Karpas-422 (cell line): ENCODE data around the gene PSMA7. TPM values are rescaled to one million over a fixed set of nuclear protein-coding genes. Genes with fewer than 3 reads are reported as not detected.
A peak's percentile ranks its signal among the peaks of the same experiment; 100 is the strongest.

Experiments used
- DNase-seq: peaks from one replicate; pipeline ENCODE4 v3.0.0-alpha.2; 2015
- H2AFZ ChIP-seq: fragments of 200-600 bp; sonication (generic); 2 replicates; pipeline ENCODE4 v1.6.1; 2014; ENCODE audit warnings: antibody characterized with exemption, low read length, mixed read lengths
- H3K27ac ChIP-seq: fragments of 200-600 bp; sonication (generic); 2 replicates; pipeline ENCODE4 v1.5.1; 2014; ENCODE audit warnings: mild to moderate bottlenecking, low read length, moderate library complexity
- H3K27me3 ChIP-seq: fragments of 200-600 bp; sonication (generic); 2 replicates; pipeline ENCODE4 v1.6.1; 2014; ENCODE audit warnings: low read length, mixed read lengths
- H3K36me3 ChIP-seq: fragments of 200-600 bp; sonication (generic); 2 replicates; pipeline ENCODE4 v1.6.1; 2014; ENCODE audit warnings: low read length, mixed read lengths; ENCODE audit not compliant: insufficient read depth
- H3K4me1 ChIP-seq: fragments of 200-600 bp; sonication (generic); 2 replicates; pipeline ENCODE4 v1.6.1; 2014; ENCODE audit warnings: mild to moderate bottlenecking, low read length, mixed read lengths
- H3K4me2 ChIP-seq: fragments of 200-600 bp; sonication (generic); 2 replicates; pipeline ENCODE4 v1.6.1; 2014; ENCODE audit warnings: low read length, low read depth, mild to moderate bottlenecking; ENCODE audit not compliant: poor library complexity, severe bottlenecking
- H3K4me3 ChIP-seq: fragments of 200-600 bp; sonication (generic); 2 replicates; pipeline ENCODE4 v1.5.1; 2014; ENCODE audit warnings: mild to moderate bottlenecking, antibody characterized with exemption, low read length, mixed read lengths
- H3K79me2 ChIP-seq: fragments of 200-600 bp; sonication (generic); 2 replicates; pipeline ENCODE4 v1.6.1; 2014; ENCODE audit warnings: mild to moderate bottlenecking, low read length, mixed read lengths
- H3K9ac ChIP-seq: fragments of 200-600 bp; sonication (generic); 2 replicates; pipeline ENCODE4 v1.6.0; 2014; ENCODE audit warnings: low read length
- H3K9me2 ChIP-seq: fragments of 200-600 bp; sonication (generic), shearing (Covaris generic); replicated peaks from 2 replicates; pipeline ENCODE4 v1.6.0; 2014; ENCODE audit warnings: mild to moderate bottlenecking, low read length, moderate library complexity; ENCODE audit not compliant: insufficient read depth
- H3K9me3 ChIP-seq: fragments of 300-700, 200-600 bp; sonication (generic); 2 replicates; pipeline ENCODE4 v1.6.1; 2014; ENCODE audit warnings: low read length, mixed read lengths
- H4K20me1 ChIP-seq: fragments of 200-600 bp; sonication (generic); 2 replicates; pipeline ENCODE4 v1.6.1; 2014; ENCODE audit warnings: mild to moderate bottlenecking, antibody characterized with exemption, low read length, low read depth; ENCODE audit not compliant: insufficient read depth
- total RNA-seq: library from RNA; depleted of rRNA; stranded (reverse); fragments of >200 nt; shearing (Covaris generic); gene quantifications from 2 replicates; pipeline ENCODE4 v1.2.3, GENCODE V29; 2014; ENCODE audit warnings: low replicate concordance; rRNA removed

PSMA7 gene
- total RNA-seq = 181 and 259 TPM in 2 replicates

- DNase-seq = peak; percentile 96
- H3K4me3 ChIP-seq = peak within 1 kb of the TSS; percentile 91
- H4K20me1 ChIP-seq = peaks cover 78% of the 10 kb centered on the region
- no peaks in the 10 kb centered on the region for H3K9me2 ChIP-seq
- peak within 1 kb of the TSS; percentile 91 for H3K4me2 ChIP-seq
- H3K27me3 ChIP-seq = no peaks in the 10 kb centered on the region
- peaks cover 76% of the 10 kb centered on the region for H3K79me2 ChIP-seq
- H3K36me3 ChIP-seq = peaks cover 25% of the 10 kb centered on the region
- peaks cover 27% of the 10 kb centered on the region for H3K4me1 ChIP-seq
- H2AFZ ChIP-seq = 0 out of 2 replicates have a peak within 1 kb of the TSS, but pooled peaks have one; percentile 63
- peak within 1 kb of the TSS; percentile 91 for H3K9ac ChIP-seq
- peak within 1 kb of the TSS; percentile 51 for H3K27ac ChIP-seq
- H3K9me3 ChIP-seq = no peaks in the 10 kb centered on the region
Measured at GRCh38 chr20:62143081-62143956, at the start of gene PSMA7, which contains the start of gene SS18L1. PSMA7 (minus strand) TSS chr20:62143394; CDS start chr20:62143303, 91 bp downstream. SS18L1 (plus strand) TSS chr20:62143769; CDS start chr20:62143821, 52 bp downstream.

- no peaks in the 10 kb centered on the region for H4K20me1 ChIP-seq
- no peaks in the 10 kb centered on the region for H3K27me3 ChIP-seq
- no peak overlapping the region for H3K9ac ChIP-seq
- no peaks in the 10 kb centered on the region for H3K4me1 ChIP-seq
- H3K4me3 ChIP-seq = no peak overlapping the region
- H2AFZ ChIP-seq = no peak overlapping the region
- no peaks in the 10 kb centered on the region for H3K9me3 ChIP-seq
- no peaks in the 10 kb centered on the region for H3K9me2 ChIP-seq
- peaks cover 4% of the 10 kb centered on the region; the same call in 1 of the 2 replicates for H3K36me3 ChIP-seq
- H3K79me2 ChIP-seq = peaks cover 33% of the 10 kb centered on the region
- no peak overlapping the region for H3K27ac ChIP-seq
- H3K4me2 ChIP-seq = no peak overlapping the region
- no peak for DNase-seq
Measured at GRCh38 chr20:62192635-62193034, 49.4 kb upstream of the PSMA7 start.

GRCh38 chr20:62191781-62192559, 48.8 kb upstream of the PSMA7 start:
- H3K79me2 ChIP-seq = peaks cover 40% of the 10 kb centered on the region
- no peak overlapping the region for H3K27ac ChIP-seq
- DNase-seq = no peak
- H2AFZ ChIP-seq = no peak overlapping the region
- H4K20me1 ChIP-seq = no peaks in the 10 kb centered on the region
- no peak overlapping the region for H3K9ac ChIP-seq
- H3K36me3 ChIP-seq = peaks cover 4% of the 10 kb centered on the region; the same call in 1 of the 2 replicates
- no peak overlapping the region for H3K4me3 ChIP-seq
- H3K27me3 ChIP-seq = no peaks in the 10 kb centered on the region
- no peak overlapping the region for H3K4me2 ChIP-seq
- no peaks in the 10 kb centered on the region for H3K9me3 ChIP-seq
- H3K9me2 ChIP-seq = no peaks in the 10 kb centered on the region
- H3K4me1 ChIP-seq = peaks cover under 1% of the 10 kb centered on the region

GRCh38 chr20:62190639-62191411, 47.6 kb upstream of the PSMA7 start:
- H3K36me3 ChIP-seq = peaks cover 3% of the 10 kb centered on the region; the same call in 1 of the 2 replicates
- peaks cover 50% of the 10 kb centered on the region for H3K79me2 ChIP-seq
- peaks cover 3% of the 10 kb centered on the region for H3K4me1 ChIP-seq
- no peaks in the 10 kb centered on the region for H4K20me1 ChIP-seq
- H3K27ac ChIP-seq = no peak overlapping the region
- H3K4me3 ChIP-seq = no peak overlapping the region
- H3K4me2 ChIP-seq = no peak overlapping the region
- no peak overlapping the region for H3K9ac ChIP-seq
- H2AFZ ChIP-seq = no peak overlapping the region
- no peaks in the 10 kb centered on the region for H3K27me3 ChIP-seq
- no peak for DNase-seq
- H3K9me3 ChIP-seq = no peaks in the 10 kb centered on the region
- no peaks in the 10 kb centered on the region for H3K9me2 ChIP-seq

- Histone ChIP-seq H3K27ac (no peak overlapping the region), H4K20me1 (no peaks in the 10 kb centered on the region), H3K4me2 (no peak overlapping the region), H3K9ac (no peak overlapping the region), H2AFZ (no peak overlapping the region), H3K36me3 (no peaks in the 10 kb centered on the region), H3K4me3 (no peak overlapping the region), H3K27me3 (no peaks in the 10 kb centered on the region), H3K9me2 (no peaks in the 10 kb centered on the region), H3K4me1 (peaks cover 16% of the 10 kb centered on the region), H3K9me3 (no peaks in the 10 kb centered on the region), H3K79me2 (peaks cover 73% of the 10 kb centered on the region)
- DNase-seq = no peak
Measured at GRCh38 chr20:62186887-62187866, 44.0 kb upstream of the PSMA7 start.

- Histone ChIP-seq H3K9me3 (no peaks in the 10 kb centered on the region), H3K4me2 (no peak overlapping the region)
Measured at GRCh38 chr20:62186096-62186426, 42.9 kb upstream of the PSMA7 start.

More at GRCh38 chr20:62186096-62186426, 42.9 kb upstream of the PSMA7 start:
- no peak overlapping the region for H3K4me3 ChIP-seq
- no peak overlapping the region for H3K27ac ChIP-seq
- no peaks in the 10 kb centered on the region for H4K20me1 ChIP-seq
- H3K27me3 ChIP-seq = no peaks in the 10 kb centered on the region
- no peaks in the 10 kb centered on the region for H3K36me3 ChIP-seq
- no peaks in the 10 kb centered on the region for H3K9me2 ChIP-seq
- no peak overlapping the region for H2AFZ ChIP-seq
- peaks cover 77% of the 10 kb centered on the region for H3K79me2 ChIP-seq
- peaks cover 27% of the 10 kb centered on the region for H3K4me1 ChIP-seq
- DNase-seq = no peak
- no peak overlapping the region for H3K9ac ChIP-seq
